ENCODE results near the gene RNF144B. TPM values are rescaled to one million over a fixed set of nuclear protein-coding genes. Genes with fewer than 3 reads are reported as not detected.
"Not testable (repeated sequence)": the region's sequence is repeated elsewhere in the genome, so short reads cannot be mapped to it uniquely, and the experiment has no call there.

The RNF144B gene
- total RNA-seq, 4 donors from 2014 or later: 30.6 to 57.4 (median 44.9) TPM

GRCh38 chr6:18352001-18352400 is 35.1 kb upstream of the RNF144B start:
- WGBS, 2 donors: 80 to 83% methylated on average over 4 of the region's 4 CpGs
- H3K4me3 ChIP-seq (ENCODE audit: low read depth, poor library complexity, severe bottlenecking): no peak overlapping the region
- TF ChIP-seq POLR2A (IDR thresholded peaks at IDR 0.05) (no peak), CTCF (IDR thresholded peaks at IDR 0.05) (no peak)
- intact Hi-C loops (cut with DNase I; ENCODE audit: low total_unique reads): no loop called here
- DNase-seq (ENCODE audit: low spot score in 2 of 2): no peak

- WGBS, 2 donors: 38 to 56% methylated on average over 2 of the region's 2 CpGs
- intact Hi-C loops (cut with DNase I; ENCODE audit: low total_unique reads): no loop called here
- peak in 1 of 2 donors; percentile 71 for DNase-seq (ENCODE audit: low spot score in 2 of 2)
- H3K4me3 ChIP-seq (ENCODE audit: low read depth, poor library complexity, severe bottlenecking): no peak overlapping the region
- TF ChIP-seq POLR2A (IDR thresholded peaks at IDR 0.05): no peak
- no peak for TF ChIP-seq CTCF (IDR thresholded peaks at IDR 0.05)
These were observed 34.3 kb upstream of the RNF144B start for GRCh38 chr6:18352842-18353241.

- no peak overlapping the region for H3K4me3 ChIP-seq (ENCODE audit: low read depth, poor library complexity, severe bottlenecking)
- DNase-seq (ENCODE audit: low spot score in 2 of 2): no peak
- intact Hi-C loops (cut with DNase I; ENCODE audit: low total_unique reads): no loop called here
- TF ChIP-seq POLR2A (IDR thresholded peaks at IDR 0.05) (no peak), CTCF (IDR thresholded peaks at IDR 0.05) (no peak)
- WGBS, 2 donors: 27 to 34% methylated on average over 2 of the region's 2 CpGs
These were observed 33.9 kb upstream of the RNF144B start for GRCh38 chr6:18353251-18353650.

GRCh38 chr6:18357546-18357945 is 29.6 kb upstream of the RNF144B start:
- 92 to 95% methylated on average over 4 of the region's 4 CpGs for WGBS, 2 donors
- DNase-seq (ENCODE audit: low spot score in 2 of 2); H3K4me3 ChIP-seq (ENCODE audit: low read depth, poor library complexity, severe bottlenecking); intact Hi-C loops (cut with DNase I; ENCODE audit: low total_unique reads): not testable (repeated sequence)

GRCh38 chr6:18359237-18359885 is 27.8 kb upstream of the RNF144B start:
- whole genome bisulfite sequencing, 2 donors: 68 to 69% methylated on average over 1 of the region's 1 CpG

GRCh38 chr6:18360188-18360587 is 27.0 kb upstream of the RNF144B start:
- 67% methylated on average over 1 of the region's 1 CpG for WGBS, 2 donors

More at GRCh38 chr6:18359237-18359885, 27.8 kb upstream of the RNF144B start:
- TF ChIP-seq CTCF (IDR thresholded peaks at IDR 0.05) (no peak), POLR2A (IDR thresholded peaks at IDR 0.05) (no peak)
- H3K4me3 ChIP-seq (ENCODE audit: low read depth, poor library complexity, severe bottlenecking): no peak overlapping the region
- intact Hi-C loops (cut with DNase I; ENCODE audit: low total_unique reads): no loop called here
- DNase-seq (ENCODE audit: low spot score in 2 of 2): no peak

More at GRCh38 chr6:18360188-18360587, 27.0 kb upstream of the RNF144B start:
- no peak for DNase-seq (ENCODE audit: low spot score in 2 of 2)
- no peak for TF ChIP-seq POLR2A (IDR thresholded peaks at IDR 0.05)
- no peak for TF ChIP-seq CTCF (IDR thresholded peaks at IDR 0.05)
- intact Hi-C loops (cut with DNase I; ENCODE audit: low total_unique reads): no loop called here
- no peak overlapping the region for H3K4me3 ChIP-seq (ENCODE audit: low read depth, poor library complexity, severe bottlenecking)
